Kidney glomerular epithelial cell (primary cell): Measurements from ENCODE around the gene LSM10.
A peak's percentile ranks its signal among the peaks of the same experiment; 100 is the strongest.

Experiments used
- DNase-seq: peaks from one replicate; lab custom pipeline; 2025; lab: John Stamatoyannopoulos, UW

LSM10 gene

GRCh38 chr1:36408479-36408878, 10.8 kb upstream of the LSM10 start:
- peak; percentile 57 for DNase-seq

- DNase-seq: no peak
Measured at GRCh38 chr1:36406440-36406839, 8.7 kb upstream of the LSM10 start.

GRCh38 chr1:36402504-36402890, 4.8 kb upstream of the LSM10 start:
- no peak for DNase-seq

DNA sequence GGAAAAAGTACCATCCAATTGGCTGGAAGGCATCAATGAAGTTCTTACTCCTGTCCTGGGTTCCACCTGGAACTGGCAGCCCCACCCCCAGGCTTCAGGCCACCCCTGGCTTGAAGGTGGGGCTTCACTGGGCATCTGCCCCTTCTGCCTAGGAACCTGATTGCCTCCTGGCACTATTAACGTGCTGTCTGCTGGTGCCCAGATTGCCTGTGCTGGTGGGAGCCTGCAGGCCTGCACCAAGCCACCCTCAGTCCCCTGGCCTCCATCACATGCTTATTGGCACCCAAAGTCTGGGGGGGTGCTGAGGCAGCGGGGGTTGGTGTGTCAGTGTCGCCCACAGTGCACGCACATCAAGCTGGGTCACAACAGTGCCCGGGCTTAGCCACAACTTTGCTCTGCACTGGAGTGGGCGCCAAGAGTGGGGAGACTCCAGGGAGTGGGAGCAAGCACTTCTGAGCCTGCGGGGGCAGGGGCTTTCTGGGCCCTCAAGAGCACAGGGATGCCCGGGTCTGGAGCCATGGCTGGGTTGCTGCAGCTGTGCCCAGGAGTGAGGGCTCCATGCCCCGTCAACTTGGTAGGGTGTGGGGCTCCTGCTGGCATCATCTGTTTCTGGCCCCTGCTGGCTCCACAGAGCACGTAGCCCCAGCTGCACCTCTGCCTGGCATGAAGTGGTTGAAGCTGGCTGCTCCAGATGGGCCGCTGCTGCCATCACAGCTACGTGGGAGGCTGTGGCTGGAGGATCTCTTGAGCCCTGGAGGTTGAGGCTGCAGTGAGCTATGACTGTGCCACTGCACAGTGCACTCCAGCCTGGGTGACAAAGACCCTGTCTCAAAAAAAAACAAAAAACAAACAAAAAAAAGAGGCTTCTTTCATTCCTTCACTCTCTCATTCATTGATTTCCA, 4.1 kb upstream of the LSM10 start:
- DNase-seq: no peak

DNA sequence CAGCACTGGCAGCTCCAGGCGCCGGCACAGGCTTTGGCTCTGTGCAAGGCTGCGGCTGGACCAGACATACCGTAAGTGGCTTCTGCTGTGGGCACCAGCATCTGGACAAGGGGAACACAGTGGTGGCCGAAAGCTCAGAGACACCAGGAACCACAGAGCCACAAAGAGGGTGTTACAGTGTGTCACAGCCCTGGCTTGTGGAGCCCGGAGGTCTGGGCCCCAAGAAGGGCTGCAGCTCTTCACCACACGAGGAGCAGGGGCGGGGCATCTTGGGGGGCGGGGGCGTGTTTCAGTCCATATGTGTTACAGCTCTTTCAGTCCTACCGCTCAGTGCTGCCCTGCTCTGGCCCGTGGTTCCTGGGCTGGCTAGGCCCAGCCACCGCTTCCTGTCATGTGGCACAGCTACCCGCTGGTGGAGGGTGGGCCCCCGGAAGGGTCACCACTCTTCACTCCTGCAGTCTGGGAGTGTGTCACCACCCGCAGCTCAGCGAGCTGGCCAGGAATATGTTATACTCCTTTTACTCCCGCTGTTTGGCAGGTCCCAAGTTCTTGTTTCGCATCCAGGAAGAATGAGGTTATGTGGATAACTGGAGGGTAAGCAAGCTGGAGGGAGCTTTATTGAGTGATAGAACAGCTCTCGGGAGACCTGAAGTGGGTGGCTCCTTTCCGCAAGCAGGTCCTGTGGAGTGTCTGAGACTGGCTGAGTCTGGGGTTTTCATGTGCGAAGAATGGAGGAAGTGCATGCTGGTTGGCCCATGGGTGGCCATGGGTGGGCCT, 3.3 kb upstream of the LSM10 start:
- DNase-seq: no peak

GRCh38 chr1:36400514-36400824, 2.8 kb upstream of the LSM10 start:
- DNase-seq: no peak

DNA sequence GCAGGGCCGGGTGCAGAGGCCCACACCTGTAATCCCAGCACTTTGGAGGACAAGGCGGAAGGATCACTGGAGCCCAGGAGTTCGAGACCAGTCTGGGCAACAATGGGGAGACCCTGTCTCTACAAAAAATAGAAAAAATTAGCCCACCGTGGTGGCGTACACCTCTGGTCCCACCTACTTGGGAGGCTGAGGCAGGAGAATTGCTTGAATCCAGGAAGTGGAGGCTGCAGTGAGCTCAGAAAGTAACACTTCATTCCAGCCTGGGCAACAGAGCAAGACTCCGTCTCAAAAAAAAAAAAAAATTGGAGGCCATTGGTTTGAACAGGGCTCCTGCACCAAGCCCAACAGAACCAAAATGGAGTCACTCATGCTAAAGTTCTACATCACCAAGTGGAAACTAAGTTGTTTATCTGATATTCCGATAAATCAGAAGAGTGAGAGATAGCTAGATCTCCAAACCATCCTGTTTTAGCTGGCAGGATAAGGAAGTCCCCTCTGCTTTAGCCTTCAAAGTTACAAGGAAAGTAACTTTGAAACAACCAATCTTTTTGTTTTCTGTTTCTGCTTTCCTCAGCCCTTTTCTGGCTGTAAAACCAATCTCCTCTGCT, 766 bp upstream of the LSM10 start:
- no peak for DNase-seq

DNA sequence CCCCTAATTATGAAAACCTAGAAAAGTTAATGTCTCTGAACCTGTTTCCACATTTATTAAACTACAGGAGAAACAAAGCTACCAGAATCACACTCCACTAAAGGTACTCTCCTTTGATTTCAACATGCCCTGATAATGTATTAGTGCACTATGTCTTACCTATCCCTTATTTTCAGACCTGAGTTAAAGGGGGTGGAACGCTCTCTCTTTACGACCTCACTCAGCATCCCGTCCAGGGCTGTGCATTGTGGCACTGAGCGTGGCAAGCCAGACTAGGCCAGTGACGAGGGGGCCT, 678 bp downstream of the LSM10 start:
- no peak for DNase-seq

DNA sequence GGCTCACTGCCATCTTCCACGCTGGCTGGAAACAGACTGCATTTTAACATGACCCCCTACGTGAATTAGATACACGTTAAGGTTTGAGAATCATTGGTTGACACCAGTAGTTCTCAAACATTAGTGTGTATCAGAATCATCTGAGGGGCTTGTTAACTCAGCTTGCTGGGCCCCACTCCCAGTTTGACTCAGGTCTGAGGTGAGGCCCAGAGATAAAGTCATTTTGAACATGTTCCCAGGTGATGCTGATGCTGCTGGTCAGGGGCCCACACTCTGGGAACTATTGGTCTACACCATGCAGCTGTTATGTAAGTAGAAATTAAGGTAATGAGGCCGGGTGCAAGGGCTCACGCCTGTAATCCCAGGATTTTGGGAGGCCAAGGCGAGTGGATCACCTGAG, 1.3 kb downstream of the LSM10 start:
- DNase-seq: no peak

DNA sequence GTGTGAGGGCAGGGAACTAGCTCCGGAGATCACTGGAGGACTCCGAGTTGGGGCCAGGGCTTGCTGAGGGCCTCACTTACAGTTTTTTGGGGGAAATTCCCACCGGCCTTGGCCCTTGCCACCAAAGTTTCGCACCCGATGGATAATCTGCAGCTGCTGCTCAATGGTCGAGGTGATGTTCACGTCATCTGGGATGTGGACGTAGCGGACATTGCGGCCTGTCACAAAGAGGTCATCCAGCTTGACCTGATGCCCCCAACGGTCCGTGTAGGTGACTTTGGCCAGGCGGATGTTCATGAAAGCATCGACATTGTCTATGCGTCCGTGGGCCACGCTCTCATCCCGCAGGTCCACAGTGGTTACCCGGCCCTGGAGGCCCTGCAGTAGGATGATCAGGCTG, 4.0 kb downstream of the LSM10 start:
- no peak for DNase-seq

GRCh38 chr1:36392836-36393235, 4.9 kb downstream of the LSM10 start:
- DNase-seq: no peak

DNA sequence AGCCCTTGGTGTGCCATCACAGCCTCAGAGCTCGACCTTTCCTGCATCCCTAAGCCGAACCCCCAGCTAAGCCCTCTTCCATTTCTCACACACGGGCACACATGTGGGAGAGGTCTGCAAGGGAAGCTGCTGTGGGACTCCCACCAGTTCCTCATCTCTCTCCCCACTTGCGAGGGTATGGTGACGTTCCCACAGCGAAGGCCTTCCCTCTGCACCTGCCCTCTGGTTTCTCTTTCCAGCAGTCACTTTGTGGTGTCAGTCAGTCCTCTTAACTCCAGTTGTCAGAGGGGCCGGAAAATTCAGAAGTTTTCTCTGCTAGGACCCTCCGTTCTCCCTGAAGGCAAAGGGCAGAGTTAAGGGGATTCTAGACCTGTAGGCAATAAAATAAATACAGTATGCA, 6.4 kb downstream of the LSM10 start:
- no peak for DNase-seq

GRCh38 chr1:36390411-36390810, 7.3 kb downstream of the LSM10 start:
- no peak for DNase-seq

DNA sequence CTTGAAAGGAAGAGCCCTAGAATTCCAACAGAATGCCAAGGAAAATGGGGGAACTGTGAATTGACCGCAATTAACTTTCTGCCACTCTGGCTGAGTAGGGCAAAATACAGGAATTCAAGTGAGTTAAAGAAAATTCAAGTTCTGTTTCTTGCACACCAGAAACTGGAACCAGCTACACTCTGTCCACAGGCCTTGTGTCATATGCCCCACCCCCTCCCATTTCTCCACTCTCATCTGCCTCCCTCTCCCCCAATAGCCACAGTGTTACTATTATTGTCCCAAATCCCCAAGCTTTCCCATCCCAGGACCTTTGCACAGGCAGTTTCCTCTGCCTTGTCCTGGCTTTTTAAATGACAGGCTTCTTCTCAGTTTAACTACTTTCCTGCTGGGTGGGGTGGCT, 7.7 kb downstream of the LSM10 start:
- no peak for DNase-seq

DNA sequence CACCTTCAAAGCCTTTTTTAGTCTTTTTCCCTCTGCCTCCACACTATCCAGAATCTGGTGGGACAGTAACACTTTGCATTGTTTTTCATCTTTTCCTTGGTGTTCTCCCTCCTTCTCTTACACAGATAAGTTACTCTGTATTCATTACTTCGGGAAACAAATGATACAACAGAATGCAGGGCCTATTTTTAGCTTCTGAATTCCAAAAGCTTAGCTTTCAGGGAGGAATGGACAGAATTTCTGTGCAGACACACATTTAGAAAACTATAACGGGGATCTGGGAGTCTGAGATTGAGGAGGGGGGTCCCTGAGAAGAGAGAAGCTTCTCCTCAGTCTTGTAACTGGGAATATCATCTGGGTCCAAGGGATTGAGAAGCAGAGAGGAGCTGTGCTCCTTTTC, 8.4 kb downstream of the LSM10 start:
- no peak for DNase-seq

DNA sequence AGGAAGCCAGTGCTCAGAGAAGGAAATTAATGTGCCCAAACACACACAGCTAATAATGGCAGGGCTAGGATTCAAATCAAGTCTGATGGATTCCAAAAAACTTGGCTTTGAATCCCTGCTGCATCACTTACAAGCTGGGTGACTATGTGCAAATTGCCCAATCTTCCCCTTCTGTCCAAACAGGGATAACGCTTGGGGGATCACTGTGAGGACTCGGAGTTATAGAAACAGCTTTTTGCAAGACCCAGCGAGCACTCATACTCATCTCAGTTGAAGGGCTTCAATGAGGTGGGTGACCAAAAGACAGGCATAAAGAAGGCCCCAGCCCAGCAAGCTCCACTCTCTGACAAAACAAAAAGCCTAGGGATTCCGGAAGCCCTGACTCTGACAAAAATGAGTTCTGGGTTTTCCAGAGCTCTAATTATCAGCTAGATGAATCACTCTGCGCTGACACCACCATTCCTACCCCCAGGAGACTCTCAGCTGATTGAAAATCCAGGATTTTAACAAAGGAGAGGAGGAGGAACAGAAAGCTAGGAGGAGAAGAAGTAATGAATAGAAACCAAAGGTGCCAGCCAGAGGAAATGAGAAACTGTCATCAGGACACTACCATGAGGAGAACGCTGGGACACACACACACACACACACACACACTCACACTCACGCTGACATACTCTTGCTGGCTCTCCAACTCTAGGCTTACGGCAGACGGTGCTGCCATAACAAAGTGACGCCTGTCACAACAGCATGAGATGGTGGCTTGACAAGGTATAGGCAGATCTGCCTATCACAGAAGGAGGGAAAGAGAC, 10.4 kb downstream of the LSM10 start:
- peak; percentile 82 for DNase-seq

DNA sequence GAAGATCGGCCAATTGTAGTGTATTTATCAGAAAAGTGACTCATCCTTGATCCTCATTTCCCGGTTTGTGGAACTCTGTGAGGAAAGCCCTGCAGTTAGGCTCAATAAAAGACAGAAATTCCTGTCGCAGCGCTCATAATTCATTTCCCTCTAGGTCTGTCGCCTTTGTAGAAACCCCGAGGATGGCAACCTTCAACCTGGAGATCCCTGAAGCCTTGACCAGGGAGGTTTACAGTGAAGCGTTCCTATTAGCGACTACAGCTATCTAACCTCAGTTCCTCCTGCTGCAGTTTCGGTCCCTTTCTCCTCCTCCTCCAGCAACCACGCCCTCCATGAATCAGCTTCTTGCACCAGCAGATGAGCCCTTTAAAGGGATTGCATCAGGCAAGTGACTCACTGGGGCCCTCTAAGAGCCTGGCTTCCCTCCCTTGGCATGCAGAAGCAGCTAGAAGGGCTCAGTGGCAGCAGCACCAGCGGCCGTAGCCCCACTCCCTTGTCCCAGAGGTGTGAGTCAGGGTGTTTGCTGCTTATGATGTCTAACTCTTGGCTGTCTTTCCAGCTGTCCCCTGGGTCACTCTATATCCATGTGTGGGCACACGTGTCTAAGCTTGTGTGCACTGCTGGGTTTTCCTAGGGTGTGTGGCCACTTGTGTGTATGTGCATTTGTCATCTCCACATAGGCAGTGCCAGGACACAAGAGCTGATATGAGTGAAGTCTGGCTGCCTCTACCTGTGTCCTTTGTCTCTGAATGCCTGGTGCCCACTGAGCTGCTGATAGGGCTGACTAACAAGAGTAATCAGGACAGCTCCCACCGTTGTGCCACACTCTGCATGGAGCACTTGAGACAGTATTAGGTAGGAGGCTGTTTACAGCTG, 11.2 kb downstream of the LSM10 start:
- peak; percentile 99 for DNase-seq

DNA sequence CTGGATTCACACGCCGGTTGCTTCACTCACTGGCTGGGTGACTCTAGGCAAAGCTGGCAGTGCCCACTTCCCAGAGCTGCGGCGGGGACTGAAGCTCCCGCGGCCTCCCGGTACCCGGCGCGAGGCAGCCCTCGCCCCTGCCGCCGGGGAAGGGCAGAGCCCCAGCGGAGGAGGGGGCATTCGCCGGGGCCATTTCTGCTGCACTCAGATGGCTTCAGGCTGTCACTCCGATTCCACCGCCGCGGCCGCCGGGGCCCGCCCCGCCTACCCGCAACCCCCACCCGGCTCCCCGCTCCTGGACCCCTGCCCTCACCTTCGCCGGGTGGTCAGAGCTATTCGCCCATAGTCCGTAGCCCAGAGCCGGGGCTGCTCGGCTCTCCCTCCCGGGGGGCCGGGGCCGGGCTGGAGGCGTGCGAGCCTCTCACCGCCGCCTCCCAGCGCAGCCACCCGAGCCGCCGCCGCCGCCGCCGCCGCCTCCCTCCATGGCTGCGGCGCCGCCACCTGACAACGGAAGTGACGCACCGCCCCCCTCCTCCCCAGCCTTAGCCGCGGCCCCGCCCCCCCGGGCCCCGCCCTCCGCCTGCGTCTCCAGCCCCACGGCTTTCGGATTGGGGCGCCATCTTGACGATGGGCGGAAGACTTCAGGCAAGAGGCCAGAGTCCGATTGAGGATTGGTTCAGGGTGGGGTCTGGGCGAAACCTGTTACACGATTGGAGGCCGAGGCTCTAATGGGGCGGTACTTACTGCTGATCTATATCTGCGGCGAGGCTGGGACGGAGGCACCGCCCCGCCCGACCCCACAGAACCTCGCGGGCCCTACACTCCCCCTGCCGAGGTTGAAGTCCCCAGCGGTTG, 12.1 kb downstream of the LSM10 start, which contains the start of gene STK40:
STK40 (minus strand) TSS at position 515 of the 855 bp plus-strand sequence. CDS start 24,592 bp downstream, outside the sequence.
- peak; percentile 98 for DNase-seq

GRCh38 chr1:36384542-36385409, 12.9 kb downstream of the LSM10 start:
- DNase-seq: peak; percentile 58
